ENCODE measurements around the gene DNAJB2.
A peak's percentile ranks its signal among the peaks of the same experiment; 100 is the strongest.
"Not testable (repeated sequence)": the region's sequence is repeated elsewhere in the genome, so short reads cannot be mapped to it uniquely, and the experiment has no call there.

Gene DNAJB2

GRCh38 chr2:219254590-219255201 lies 24.5 kb upstream of the DNAJB2 start:
- peak in 1 of 3 experiments; percentile 32 for DNase-seq (ENCODE audit: low read depth in 3 of 3)

- DNase-seq (ENCODE audit: low read depth in 3 of 3) = not testable (repeated sequence)
Observed at GRCh38 chr2:219258942-219259341, 20.2 kb upstream of the DNAJB2 start.

- no peak for DNase-seq (ENCODE audit: low read depth in 3 of 3)
Observed at GRCh38 chr2:219261024-219261855, 17.9 kb upstream of the DNAJB2 start.

GRCh38 chr2:219266232-219266631 lies 12.9 kb upstream of the DNAJB2 start:
- DNase-seq (ENCODE audit: low read depth in 3 of 3) = no peak

GRCh38 chr2:219266886-219267285 lies 12.3 kb upstream of the DNAJB2 start:
- no peak for DNase-seq (ENCODE audit: low read depth in 3 of 3)

GRCh38 chr2:219268294-219268693 lies 10.9 kb upstream of the DNAJB2 start:
- no peak for DNase-seq (ENCODE audit: low read depth in 3 of 3)

- no peak for DNase-seq (ENCODE audit: low read depth in 3 of 3)
Observed at GRCh38 chr2:219269362-219270054, 9.7 kb upstream of the DNAJB2 start.

GRCh38 chr2:219270055-219270372 lies 9.2 kb upstream of the DNAJB2 start:
- no peak for DNase-seq (ENCODE audit: low read depth in 3 of 3)

GRCh38 chr2:219271021-219271420 lies 8.1 kb upstream of the DNAJB2 start:
- DNase-seq (ENCODE audit: low read depth in 3 of 3) = no peak

GRCh38 chr2:219272356-219272755 lies 6.8 kb upstream of the DNAJB2 start:
- no peak for DNase-seq (ENCODE audit: low read depth in 3 of 3)

GRCh38 chr2:219272995-219273394 lies 6.2 kb upstream of the DNAJB2 start:
- DNase-seq (ENCODE audit: low read depth in 3 of 3) = no peak

- DNase-seq (ENCODE audit: low read depth in 3 of 3) = no peak
Observed at GRCh38 chr2:219273937-219274336, 5.2 kb upstream of the DNAJB2 start.

GRCh38 chr2:219274361-219274921 lies 4.7 kb upstream of the DNAJB2 start:
- no peak for DNase-seq (ENCODE audit: low read depth in 3 of 3)

GRCh38 chr2:219277703-219278654 lies 1.2 kb upstream of the DNAJB2 start:
- peak; percentile 52 to 71 (median 64) for DNase-seq (ENCODE audit: low read depth in 3 of 3)

GRCh38 chr2:219278655-219279150 lies 463 bp upstream of the DNAJB2 start:
- DNase-seq (ENCODE audit: low read depth in 3 of 3) = no peak

- no peak for DNase-seq (ENCODE audit: low read depth in 3 of 3)
Observed at GRCh38 chr2:219279916-219280516, 850 bp downstream of the DNAJB2 start.

- DNase-seq (ENCODE audit: low read depth in 3 of 3) = no peak
Observed at GRCh38 chr2:219280651-219281050, 1.5 kb downstream of the DNAJB2 start.

GRCh38 chr2:219281588-219281987 lies 2.4 kb downstream of the DNAJB2 start:
- no peak for DNase-seq (ENCODE audit: low read depth in 3 of 3)

- DNase-seq (ENCODE audit: low read depth in 3 of 3) = no peak
Observed at GRCh38 chr2:219282375-219282774, 3.2 kb downstream of the DNAJB2 start.

- no peak for DNase-seq (ENCODE audit: low read depth in 3 of 3)
Observed at GRCh38 chr2:219282943-219283581, 3.9 kb downstream of the DNAJB2 start.

All from stimulated activated CD4-positive, alpha-beta T cell treated with anti-CD3 and anti-CD28 coated beads, TNF-alpha, amount 100 ng/mL, for 24 hours (primary cell).